Activated CD4-positive, CD25-positive, alpha-beta regulatory T cell treated with anti-CD3 and anti-CD28 coated beads, Interleukin-2, amount 50 U/mL, for 72 hours (primary cell): ENCODE measurements around the gene SLC37A1.

ENCODE experiments used
- DNase-seq: peaks from one replicate; pipeline ENCODE4 v3.0.0; 2021

SLC37A1 gene

GRCh38 chr21:42580076-42580792, 66.6 kb downstream of the SLC37A1 start:
- peak; percentile 6 for DNase-seq

GRCh38 chr21:42580793-42581321, 67.2 kb downstream of the SLC37A1 start:
- DNase-seq = peak; percentile 15

- peak; percentile 19 for DNase-seq
Observed at GRCh38 chr21:42581336-42581992, 67.8 kb downstream of the SLC37A1 start.

- peak; percentile 26 for DNase-seq
Observed at GRCh38 chr21:42581993-42582786, 68.5 kb downstream of the SLC37A1 start.

- no peak for DNase-seq
Observed at GRCh38 chr21:42582787-42583476, 69.3 kb downstream of the SLC37A1 start.

GRCh38 chr21:42583477-42584295, 70.0 kb downstream of the SLC37A1 start:
- DNase-seq = peak; percentile 20

GRCh38 chr21:42584296-42584641, 70.6 kb downstream of the SLC37A1 start:
- DNase-seq = no peak

GRCh38 chr21:42585881-42586280, 72.2 kb downstream of the SLC37A1 start:
- no peak for DNase-seq

GRCh38 chr21:42586406-42586805, 72.8 kb downstream of the SLC37A1 start:
- no peak for DNase-seq

- DNase-seq = no peak
Observed at GRCh38 chr21:42587036-42587435, 73.4 kb downstream of the SLC37A1 start.

GRCh38 chr21:42590431-42591131, 76.9 kb downstream of the SLC37A1 start:
- no peak for DNase-seq

- DNase-seq = no peak
Observed at GRCh38 chr21:42591170-42591869, 77.7 kb downstream of the SLC37A1 start.

- no peak for DNase-seq
Observed at GRCh38 chr21:42592156-42592820, 78.6 kb downstream of the SLC37A1 start.

- DNase-seq = peak; percentile 67
Observed at GRCh38 chr21:42593007-42593814, 79.6 kb downstream of the SLC37A1 start.

GRCh38 chr21:42594616-42595282, 81.1 kb downstream of the SLC37A1 start:
- DNase-seq = no peak

GRCh38 chr21:42595283-42596187, 81.9 kb downstream of the SLC37A1 start:
- no peak for DNase-seq

- no peak for DNase-seq
Observed at GRCh38 chr21:42596657-42597056, 83.0 kb downstream of the SLC37A1 start.
